ENCODE data around the gene LDLRAD4. TPM values are rescaled to one million over a fixed set of nuclear protein-coding genes. Genes with fewer than 3 reads are reported as not detected.

LDLRAD4 gene
- total and polyA plus RNA-seq, 8 donors, result 2.0 to 47.9 (median 9.0) TPM

DNA sequence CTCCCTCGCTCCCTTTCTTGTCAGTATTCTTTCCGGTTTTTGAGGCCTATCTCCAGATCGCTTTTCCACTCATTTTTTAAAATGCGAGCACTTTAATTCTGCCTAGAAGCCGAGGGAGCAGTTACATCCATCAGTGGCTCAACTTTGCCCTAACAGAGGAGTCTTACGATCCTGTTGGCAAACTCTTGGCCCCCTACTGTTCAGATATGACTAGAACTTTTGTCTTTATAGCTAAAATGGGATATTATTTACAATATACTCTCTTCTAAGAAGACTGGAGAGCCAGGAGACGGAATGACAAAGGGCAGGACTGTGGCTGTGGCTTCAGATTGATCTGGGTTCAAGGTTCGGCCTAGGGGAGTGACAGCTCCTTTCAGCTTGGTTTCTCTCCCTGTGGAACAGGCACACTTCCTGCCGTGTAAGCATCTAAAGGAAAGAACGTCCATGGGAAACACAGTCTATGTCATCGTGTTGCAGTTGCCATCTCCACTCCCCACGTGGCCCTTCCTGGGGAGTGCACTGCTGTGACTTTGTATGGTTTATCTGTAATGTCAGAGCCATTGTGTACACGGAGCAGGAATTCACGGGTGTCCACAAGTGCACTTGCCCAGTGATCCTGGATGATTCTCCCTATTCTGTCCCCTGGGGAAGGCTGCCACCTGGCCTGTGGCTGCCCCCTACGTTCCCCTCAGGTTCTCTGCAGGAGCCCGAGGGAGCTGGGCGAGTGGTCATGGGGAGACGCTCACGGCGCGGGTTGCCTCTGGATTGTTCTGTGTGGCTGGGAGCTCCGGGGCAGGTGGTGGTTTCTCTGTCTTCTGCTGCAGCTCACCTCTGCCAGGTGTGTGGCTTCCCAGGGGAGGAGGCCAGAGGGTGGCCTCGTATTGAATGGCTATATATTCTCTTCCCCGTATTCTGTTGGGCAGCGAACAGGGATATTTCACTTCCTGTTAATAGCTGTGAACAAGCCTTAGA, 222.0 kb downstream of the LDLRAD4 start:
- intact Hi-C loops (cut with DNase I; ENCODE audit: low total_unique reads), result no loop called here
- Histone ChIP-seq H3K4me1 (peaks cover 0 to 14% (median 3%) of the 10 kb centered on the region in 4 donors), H3K9me3 (no peaks in the 10 kb centered on the region), H3K4me3 (no peak overlapping the region), H3K27ac (no peak overlapping the region), H3K27me3 (no peaks in the 10 kb centered on the region), H3K36me3 (no peaks in the 10 kb centered on the region)
- no peak for TF ChIP-seq POLR2AphosphoS5 (IDR thresholded peaks at IDR 0.05)
- TF ChIP-seq EP300 (IDR thresholded peaks at IDR 0.05), result no peak
- TF ChIP-seq, protein P1, sequence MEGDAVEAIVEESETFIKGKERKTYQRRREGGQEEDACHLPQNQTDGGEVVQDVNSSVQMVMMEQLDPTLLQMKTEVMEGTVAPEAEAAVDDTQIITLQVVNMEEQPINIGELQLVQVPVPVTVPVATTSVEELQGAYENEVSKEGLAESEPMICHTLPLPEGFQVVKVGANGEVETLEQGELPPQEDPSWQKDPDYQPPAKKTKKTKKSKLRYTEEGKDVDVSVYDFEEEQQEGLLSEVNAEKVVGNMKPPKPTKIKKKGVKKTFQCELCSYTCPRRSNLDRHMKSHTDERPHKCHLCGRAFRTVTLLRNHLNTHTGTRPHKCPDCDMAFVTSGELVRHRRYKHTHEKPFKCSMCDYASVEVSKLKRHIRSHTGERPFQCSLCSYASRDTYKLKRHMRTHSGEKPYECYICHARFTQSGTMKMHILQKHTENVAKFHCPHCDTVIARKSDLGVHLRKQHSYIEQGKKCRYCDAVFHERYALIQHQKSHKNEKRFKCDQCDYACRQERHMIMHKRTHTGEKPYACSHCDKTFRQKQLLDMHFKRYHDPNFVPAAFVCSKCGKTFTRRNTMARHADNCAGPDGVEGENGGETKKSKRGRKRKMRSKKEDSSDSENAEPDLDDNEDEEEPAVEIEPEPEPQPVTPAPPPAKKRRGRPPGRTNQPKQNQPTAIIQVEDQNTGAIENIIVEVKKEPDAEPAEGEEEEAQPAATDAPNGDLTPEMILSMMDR (IDR thresholded peaks at IDR 0.05), result no peak
- no peak for TF ChIP-seq POLR2A (IDR thresholded peaks at IDR 0.05)
- no peak for DNase-seq
- 80 to 86% (median 81%) methylated on average over 16 to 25 of the region's 25 CpGs for WGBS, 5 donors

DNA sequence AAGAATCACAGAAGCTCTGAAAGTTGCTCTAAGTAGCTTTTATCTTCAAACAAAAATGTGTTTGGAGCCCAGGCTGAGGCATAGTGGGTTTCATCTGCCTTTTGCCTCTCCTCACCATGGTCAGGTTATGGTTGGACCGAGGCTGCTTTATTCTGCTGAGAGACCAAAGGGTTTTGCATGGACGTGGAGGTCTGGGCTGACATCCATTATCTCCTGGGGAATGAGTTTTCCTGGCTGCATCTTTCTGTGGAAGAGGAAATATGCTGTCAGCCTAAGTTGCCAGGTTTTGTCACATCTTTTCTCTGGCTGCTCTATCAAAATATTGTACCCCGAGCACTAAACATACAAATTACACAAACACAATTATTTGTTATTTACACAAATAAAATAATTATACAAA, 223.2 kb downstream of the LDLRAD4 start:
- intact Hi-C loops (cut with DNase I; ENCODE audit: low total_unique reads), result no loop called here
- no peaks in the 10 kb centered on the region for H3K9me3 ChIP-seq
- no peak overlapping the region for H3K27ac ChIP-seq
- WGBS, 5 donors, result 57 to 78% (median 72%) methylated on average over 3 of the region's 3 CpGs
- peaks cover 0 to 15% (median 3%) of the 10 kb centered on the region in 4 donors for H3K4me1 ChIP-seq
- H3K36me3 ChIP-seq, result no peaks in the 10 kb centered on the region
- TF ChIP-seq EP300 (IDR thresholded peaks at IDR 0.05) (no peak), POLR2A (IDR thresholded peaks at IDR 0.05) (no peak), POLR2AphosphoS5 (IDR thresholded peaks at IDR 0.05) (no peak)
- TF ChIP-seq, protein P1 (IDR thresholded peaks at IDR 0.05), result no peak
- H3K27me3 ChIP-seq, result no peaks in the 10 kb centered on the region
- no peak overlapping the region for H3K4me3 ChIP-seq
- no peak for DNase-seq

DNA sequence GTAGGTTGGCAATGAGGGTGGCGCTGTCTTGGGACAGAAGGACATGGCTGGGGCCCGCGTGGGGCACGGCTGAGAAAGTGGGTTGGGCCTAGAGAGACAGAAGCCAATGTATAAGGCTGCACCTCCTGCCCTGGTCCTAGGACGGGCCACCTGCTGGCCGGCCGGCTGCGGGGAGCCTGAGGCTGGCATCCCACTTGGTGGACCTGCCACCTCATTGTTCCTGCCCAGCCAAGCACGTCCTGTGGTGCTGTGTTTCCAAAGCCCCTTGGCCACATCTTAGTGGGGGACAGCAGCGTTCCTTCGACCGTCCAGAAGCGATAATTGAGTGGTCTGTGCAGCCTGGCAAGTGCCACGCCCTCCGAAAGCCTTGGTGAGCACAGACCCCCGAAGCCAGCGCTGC, 223.9 kb downstream of the LDLRAD4 start:
- no peak for DNase-seq
- 86 to 94% (median 93%) methylated on average over 8 to 17 of the region's 17 CpGs for WGBS, 5 donors
- no peaks in the 10 kb centered on the region for H3K9me3 ChIP-seq

DNA sequence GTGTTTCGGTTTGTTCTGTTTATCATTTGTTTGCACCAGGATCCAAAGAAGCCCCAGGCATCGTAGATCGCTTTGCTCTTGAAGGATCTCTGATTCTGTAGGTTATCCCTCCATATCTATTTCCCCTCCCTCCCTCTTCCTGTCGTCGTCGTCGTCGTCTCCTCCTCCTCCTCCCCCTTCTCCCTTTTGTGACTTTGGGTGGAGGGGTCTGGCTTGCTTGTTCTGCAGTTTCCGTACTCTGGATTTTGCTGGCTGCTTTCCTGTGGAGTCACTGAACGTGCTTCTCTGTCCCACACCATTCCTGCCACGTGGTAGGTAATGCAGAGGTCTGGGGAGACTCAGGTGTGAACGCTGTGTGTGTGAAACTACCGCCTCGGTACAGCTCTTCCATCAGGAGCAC, 225.0 kb downstream of the LDLRAD4 start:
- Histone ChIP-seq H3K27ac (no peak overlapping the region), H3K27me3 (peaks cover 0 to 5% (median 0%) of the 10 kb centered on the region in 3 donors), H3K4me1 (peaks cover 0 to 24% (median 11%) of the 10 kb centered on the region in 4 donors), H3K36me3 (no peaks in the 10 kb centered on the region), H3K4me3 (no peak overlapping the region), H3K9me3 (no peaks in the 10 kb centered on the region)
- intact Hi-C loops (cut with DNase I; ENCODE audit: low total_unique reads), result no loop called here
- DNase-seq, result no peak
- no peak for TF ChIP-seq POLR2AphosphoS5 (IDR thresholded peaks at IDR 0.05)
- TF ChIP-seq, protein P1 (IDR thresholded peaks at IDR 0.05), result no peak
- TF ChIP-seq POLR2A (IDR thresholded peaks at IDR 0.05), result no peak
- TF ChIP-seq EP300 (IDR thresholded peaks at IDR 0.05), result no peak
- 52 to 64% (median 55%) methylated on average over 14 of the region's 14 CpGs for WGBS, 5 donors

More for the DNA sequence above, 223.9 kb downstream of the LDLRAD4 start:
- intact Hi-C loops (cut with DNase I; ENCODE audit: low total_unique reads), result no loop called here
- Histone ChIP-seq H3K4me3 (no peak overlapping the region), H3K4me1 (peaks cover 0 to 15% (median 6%) of the 10 kb centered on the region in 4 donors), H3K36me3 (no peaks in the 10 kb centered on the region), H3K27ac (no peak overlapping the region), H3K27me3 (no peaks in the 10 kb centered on the region)
- TF ChIP-seq, protein P1 (IDR thresholded peaks at IDR 0.05), result no peak
- no peak for TF ChIP-seq POLR2A (IDR thresholded peaks at IDR 0.05)
- TF ChIP-seq EP300 (IDR thresholded peaks at IDR 0.05), result no peak
- no peak for TF ChIP-seq POLR2AphosphoS5 (IDR thresholded peaks at IDR 0.05)

All from stomach (tissue), 9 donors.